GM18870 (cell line): ENCODE measurements around the gene PITX2.

Experiments
- ATAC-seq: cut with Tn5 transposase; IDR thresholded peaks from one replicate; pipeline ENCODE4 v1.9.1; 2021; ENCODE audit warnings: moderate library complexity; ENCODE audit not compliant: unreplicated experiment

PITX2 gene

GRCh38 chr4:110622841-110623717, at the start of gene PITX2:
Gene PITX2, minus strand, starts transcription at chr4:110623077. Its CDS starts 617 bp downstream, at chr4:110622460.
- peak; percentile 65 for ATAC-seq

DNA sequence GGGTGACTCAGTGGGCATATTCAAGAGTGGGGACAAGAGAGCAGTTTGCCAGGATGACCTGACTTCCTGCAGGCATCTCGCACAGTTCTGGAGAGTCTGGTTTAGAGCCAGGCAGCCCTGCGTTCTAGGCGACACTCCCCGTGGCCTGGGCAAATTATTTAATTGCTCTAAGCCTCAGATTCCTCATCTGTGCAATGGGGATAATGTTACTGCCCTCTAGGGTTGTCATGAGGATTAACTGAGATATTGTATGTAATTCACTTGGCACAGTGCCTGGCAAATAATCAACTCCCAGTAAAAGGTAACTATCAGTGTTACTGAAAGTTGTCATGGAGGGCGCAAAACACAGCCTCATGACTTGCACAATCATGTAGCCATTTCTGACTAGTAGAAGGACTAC, 48.8 kb upstream of the PITX2 start:
- ATAC-seq: no peak

DNA sequence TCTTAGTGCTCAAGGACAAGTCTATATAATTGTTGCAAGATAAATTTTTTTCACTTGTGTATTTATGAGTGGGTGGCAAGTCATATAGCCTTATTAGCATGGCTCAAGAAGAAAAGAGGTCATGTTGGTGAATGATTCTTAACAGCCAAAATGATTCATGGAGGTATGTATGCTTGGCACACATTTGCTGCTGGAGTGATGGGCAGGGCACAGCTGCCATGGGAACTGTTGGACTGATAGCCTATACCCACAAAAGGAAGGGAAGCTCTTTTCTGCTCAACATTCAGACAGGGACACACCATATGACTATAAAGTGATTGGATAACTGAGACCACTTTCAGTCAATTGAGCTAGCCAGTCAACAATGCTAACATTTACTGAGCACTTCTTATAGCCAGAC, 46.8 kb upstream of the PITX2 start:
- no peak for ATAC-seq

DNA sequence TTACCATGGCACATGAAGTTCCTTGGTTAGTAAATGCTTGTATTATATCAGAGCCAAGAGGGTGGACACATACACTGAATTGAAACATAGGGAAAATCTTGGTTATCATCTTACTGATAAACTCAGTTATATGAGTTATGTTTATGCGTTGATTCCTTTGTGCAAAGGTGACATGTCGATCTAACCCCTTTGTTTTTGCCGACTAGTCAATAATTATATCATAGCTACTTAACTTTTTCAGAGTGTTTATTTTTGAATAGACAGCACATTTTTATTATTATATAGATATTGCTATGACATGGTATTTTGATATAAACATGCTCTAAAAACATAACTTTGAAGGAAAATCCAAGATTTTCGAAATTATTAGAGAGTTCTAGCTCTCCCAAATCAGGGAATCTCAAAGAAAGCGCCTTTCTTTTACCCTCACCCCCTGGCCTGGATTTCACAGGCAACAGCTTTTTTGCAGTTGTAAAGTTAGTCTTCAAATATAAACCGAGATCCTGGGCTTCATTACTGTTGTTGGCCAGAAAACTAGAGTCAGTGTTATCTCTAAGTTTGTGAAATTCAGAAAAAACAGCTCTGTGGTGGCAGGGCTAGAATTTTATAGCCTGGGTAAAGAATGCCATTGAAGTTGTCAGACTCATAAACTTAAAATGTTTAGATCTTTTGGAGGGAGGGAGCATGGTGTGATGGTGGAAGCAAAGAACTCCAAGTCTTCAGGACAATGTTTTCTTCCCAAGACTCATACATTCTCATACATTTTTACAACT, 45.8 kb upstream of the PITX2 start:
- ATAC-seq: no peak

- no peak for ATAC-seq
Observed at GRCh38 chr4:110667670-110668069, 44.8 kb upstream of the PITX2 start.

GRCh38 chr4:110666030-110666429, 43.2 kb upstream of the PITX2 start:
- ATAC-seq: no peak

GRCh38 chr4:110663738-110664444, 41.0 kb upstream of the PITX2 start:
- ATAC-seq: no peak

DNA sequence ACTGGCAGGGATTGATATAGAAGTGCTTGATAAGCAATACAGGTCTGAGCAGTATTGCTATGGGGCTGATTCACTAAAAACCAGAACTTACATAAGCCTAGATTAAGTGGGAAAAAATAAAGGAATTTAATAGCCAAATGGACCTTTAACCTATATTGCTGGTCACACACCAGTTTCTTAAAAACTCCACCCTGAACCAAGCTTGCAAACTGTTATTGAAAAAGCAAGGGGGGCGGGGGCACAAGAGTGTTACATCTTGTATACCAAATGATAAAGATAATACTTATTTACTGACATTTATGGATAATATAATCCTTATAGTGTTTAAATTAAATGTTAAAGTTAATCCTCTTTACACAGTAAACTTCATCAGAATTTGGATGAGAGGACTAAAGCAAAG, 40.3 kb upstream of the PITX2 start:
- ATAC-seq: no peak

DNA sequence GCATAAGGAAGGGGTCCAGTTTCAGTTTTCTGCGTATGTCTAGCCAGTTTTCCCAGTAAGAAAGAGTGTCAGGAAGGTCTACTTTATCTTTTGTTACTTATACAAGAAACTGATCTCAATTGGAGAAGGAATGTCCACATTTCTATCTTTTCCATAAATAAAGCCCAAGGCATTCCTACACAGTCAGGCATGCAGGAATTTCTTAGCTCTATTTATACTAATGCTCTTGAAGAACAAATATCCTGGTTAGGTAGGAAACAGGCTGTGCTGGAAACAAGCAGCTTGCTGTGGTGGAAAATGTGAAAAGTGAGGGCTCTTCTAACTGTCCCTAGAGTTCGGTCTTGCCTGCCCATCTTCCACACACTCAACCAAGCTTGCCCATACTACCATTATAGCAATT, 37.9 kb upstream of the PITX2 start:
- ATAC-seq: no peak

DNA sequence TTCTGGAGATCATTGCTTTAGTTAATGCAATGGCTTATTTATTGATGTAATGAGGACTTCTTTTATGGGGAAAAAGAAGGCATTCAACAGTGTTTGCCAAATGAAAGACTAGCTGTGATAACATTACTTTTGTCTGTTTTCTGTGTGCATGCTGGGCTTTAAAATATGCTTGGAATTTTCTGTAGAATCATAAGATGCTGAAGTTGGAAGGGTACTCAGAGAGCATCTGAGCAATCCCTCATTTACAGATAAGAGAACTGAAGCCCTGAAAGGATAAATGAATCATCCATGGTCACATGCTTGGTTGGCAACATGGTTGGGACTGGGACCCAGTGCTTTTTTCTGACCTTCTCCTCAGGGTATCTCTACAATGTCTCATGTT, 31.4 kb upstream of the PITX2 start:
- no peak for ATAC-seq

DNA sequence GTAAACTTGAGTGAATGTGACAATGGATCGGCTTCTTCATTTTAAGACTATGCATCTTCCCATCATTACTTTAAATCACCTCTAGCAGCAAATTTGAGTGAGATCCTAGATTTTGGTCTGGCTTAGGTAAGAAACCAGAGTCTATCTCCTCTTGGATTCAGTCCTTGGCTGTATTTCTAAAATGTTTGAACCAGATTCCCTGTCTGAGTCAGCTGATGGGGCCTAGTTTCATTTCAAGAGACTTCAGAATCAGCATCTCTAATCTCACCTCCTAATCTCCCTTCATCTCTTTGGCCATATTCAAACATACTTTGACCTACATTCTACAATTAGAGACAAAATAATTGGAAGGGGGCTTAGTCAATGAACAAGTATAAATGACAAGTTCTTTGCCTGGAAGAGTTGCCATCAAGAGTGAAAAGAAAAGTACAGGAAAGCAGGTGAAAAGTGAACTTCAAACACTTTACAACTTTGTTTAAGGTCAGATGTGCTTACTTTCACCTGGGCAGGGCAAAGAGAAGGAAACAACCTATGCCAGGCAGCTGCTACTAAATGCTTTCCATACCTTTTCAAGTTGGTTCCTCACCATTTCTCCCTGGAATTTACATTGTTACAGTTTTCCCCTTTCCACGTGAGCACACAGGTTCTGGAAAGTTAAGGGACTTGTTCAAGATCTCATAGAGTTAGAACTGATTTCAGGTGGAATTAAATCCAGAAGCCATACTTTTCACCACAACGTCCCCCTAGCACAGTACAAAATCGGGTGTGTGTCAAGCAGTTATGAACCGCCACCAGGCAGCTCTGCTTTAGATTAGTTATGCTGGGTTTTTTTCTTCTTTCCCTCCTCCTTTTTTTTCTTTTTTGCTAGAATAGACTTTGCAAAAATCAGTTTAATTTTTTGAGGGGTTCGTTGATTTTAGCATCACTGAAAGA, 30.7 kb upstream of the PITX2 start:
- ATAC-seq: no peak

GRCh38 chr4:110644008-110644407, 21.1 kb upstream of the PITX2 start:
- no peak for ATAC-seq

GRCh38 chr4:110643096-110643495, 20.2 kb upstream of the PITX2 start:
- no peak for ATAC-seq

DNA sequence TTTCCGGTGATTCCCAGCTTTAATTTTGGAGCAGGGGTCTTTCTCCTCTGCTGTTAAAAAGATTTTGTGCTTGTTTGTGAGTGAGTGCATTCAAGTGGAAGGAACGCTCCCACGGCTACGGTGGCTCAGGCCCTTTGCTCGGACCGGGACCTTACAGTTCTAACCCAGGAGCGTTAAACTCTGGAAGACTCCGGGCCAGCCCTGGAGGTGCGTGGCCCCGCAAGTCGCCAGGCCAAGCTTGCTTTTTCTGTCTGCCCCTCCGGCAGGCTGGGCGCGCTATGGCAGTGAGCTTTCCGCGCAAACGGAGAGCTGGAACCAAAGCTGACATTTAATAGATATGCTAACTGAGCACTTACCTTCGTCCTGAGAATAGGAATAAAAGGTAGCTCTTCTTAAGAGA, 18.3 kb upstream of the PITX2 start:
- ATAC-seq: no peak

DNA sequence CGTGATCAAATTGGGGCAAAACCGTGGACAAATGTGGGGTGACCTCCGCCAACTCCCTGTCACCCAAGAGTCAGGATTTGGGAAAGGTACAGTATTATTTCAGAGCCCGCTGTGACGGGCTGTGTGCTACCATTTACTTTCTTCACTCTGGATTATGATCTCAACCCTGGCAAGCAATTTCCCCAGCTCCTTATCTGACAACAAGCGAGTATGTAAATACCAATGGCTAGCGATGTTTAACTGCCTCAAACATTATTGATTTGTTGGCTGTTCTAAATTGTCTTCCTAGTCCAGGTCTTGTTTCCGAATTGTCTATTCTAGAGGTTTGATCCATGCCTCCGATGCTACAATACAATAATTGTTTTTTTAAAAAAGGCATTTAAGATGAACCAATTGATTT, 17.7 kb upstream of the PITX2 start:
- no peak for ATAC-seq

DNA sequence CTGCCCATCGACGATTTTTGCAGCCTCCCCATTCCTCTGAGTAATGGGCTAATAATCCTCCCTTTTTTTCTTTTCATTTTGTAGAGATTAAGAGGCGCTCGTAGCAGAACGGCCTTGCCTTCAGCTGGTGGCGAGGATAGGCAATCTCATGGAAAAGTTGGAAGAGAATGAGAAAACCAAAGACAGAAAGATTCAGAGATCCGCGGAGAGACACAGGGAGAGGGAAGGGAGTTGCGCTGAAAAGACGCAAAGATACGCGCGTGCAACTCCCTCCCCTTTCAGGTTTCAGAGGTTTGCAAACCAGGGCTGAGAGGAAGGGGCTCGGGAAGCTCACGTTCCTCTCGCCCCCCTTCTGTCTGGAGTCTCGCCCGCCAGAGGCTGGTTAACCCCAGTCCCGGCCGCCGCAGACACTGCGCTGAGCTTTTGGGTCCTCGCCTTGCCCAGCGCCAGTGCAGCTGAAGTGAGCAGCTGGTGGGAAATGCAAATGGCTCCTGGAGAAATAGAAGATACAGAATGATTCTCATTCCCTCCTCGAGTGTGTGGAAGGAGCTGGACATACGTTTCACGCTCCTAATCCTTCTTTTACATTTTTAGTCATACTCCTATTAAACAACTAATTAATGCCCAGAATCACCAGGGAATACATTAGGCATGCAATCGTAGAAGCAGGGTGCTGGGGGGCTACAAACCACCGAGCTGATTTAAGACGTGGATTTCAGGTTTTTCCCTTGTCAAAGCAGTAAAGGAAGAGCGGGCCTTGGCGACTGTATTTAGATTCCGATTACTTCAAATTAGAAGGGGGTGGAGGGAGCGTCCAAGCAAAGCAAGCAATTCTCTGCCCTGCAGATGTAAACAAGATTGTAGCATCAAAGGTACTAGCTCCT, 16.6 kb upstream of the PITX2 start:
- no peak for ATAC-seq

DNA sequence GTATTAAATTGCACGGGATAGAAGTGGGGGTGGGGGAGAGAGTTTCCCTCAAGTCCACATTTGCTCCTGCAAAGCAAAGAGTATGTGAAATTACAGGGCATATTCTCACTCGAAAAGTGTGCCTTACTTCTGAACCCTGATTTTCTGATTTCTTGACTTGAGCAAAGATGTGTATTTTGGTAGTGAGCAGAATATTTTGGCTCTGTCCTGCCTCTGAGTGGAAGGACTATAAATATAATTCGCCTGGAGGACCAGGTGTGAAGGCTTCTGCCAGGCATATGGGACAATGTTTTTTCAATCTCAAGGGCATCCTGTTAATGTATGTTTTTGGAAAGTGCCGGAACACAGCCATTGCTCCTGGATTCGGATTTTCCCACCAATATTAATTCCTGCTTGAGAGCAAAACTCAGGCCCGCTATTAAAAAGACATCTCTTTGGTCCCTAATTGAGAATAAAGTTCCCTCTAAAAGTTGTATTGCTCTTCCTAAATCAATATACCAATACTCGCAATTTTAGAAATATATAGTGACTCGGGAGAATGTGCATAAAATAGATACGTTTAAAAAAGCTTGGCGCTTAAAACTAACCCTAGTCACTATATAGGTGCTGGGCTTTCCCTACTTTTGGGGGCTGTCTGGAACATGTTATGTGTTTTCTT, 15.3 kb upstream of the PITX2 start:
- ATAC-seq: no peak

DNA sequence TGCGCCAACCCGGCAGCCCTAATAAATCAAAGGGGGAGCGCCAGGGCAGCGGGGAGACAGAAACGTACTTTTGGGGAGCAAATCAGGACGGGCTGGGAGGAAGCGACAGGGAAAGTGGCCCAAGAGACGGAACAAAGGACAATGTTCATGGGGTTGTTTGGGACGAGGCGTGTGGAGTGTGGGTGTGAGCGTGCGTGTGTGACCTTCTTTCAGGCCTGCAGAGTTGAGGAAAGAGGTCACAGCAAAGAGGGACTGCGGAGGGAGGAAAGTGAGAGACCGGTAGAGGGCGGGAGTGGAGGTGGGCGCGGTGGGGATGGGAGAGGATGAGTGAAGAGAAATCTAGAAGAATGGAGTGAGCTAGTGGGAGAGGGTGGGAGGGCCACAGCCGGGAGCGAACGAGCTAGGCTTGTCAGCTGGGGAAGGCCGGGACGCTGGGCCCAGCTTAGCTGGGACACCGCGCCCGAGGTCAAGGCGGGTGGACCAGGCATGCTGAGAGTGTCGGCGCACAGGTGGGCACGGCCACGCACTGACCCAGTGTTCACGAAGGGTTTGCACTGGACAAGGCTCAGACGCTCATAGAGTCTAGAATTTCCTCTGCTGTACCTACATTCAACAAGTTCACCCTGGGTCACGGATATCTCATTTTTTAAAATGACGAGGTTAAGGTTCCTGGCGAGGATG, 14.7 kb upstream of the PITX2 start:
- ATAC-seq: no peak
